Liver (tissue), 9 donors: ENCODE data around the gene KDM2A. TPM values are rescaled to one million over a fixed set of nuclear protein-coding genes. Genes with fewer than 3 reads are reported as not detected.

Source experiments
- DNase-seq: peaks from one replicate; pipeline ENCODE4 v3.0.0-alpha.2; 2017; ENCODE audit warnings: low spot score
- H3K27ac ChIP-seq, 2 donors: one replicate each; pipeline ENCODE4 v1.7.0; 2013; ENCODE audit warnings: inconsistent platforms in 2 of 2, low read length in 2 of 2, control low read depth in 1 of 2, low read depth in 1 of 2, mild to moderate bottlenecking in 1 of 2
- H3K27me3 ChIP-seq, 4 donors: one replicate each; pipeline versions ENCODE4 v1.6.1 to v1.7.0; 2013; ENCODE audit warnings: low read length in 3 of 4, inconsistent platforms in 1 of 4, mild to moderate bottlenecking in 1 of 4, moderate library complexity in 1 of 4; ENCODE audit not compliant: control insufficient read depth in 4 of 4, insufficient read depth in 4 of 4
- H3K36me3 ChIP-seq, 4 donors: one replicate each; pipeline versions ENCODE4 v1.6.1 to v1.7.0; 2013; ENCODE audit warnings: low read length in 3 of 4, mild to moderate bottlenecking in 3 of 4, low read depth in 1 of 4, moderate library complexity in 1 of 4; ENCODE audit not compliant: control insufficient read depth in 4 of 4, insufficient read depth in 3 of 4
- H3K4me1 ChIP-seq, 4 donors: one replicate each; pipeline versions ENCODE4 v1.6.1 to v1.7.0; 2013; ENCODE audit warnings: low read length in 3 of 4, mild to moderate bottlenecking in 3 of 4, moderate library complexity in 1 of 4; ENCODE audit not compliant: control insufficient read depth in 4 of 4, insufficient read depth in 4 of 4
- H3K4me3 ChIP-seq, 3 donors: one replicate each; pipeline versions ENCODE4 v1.6.1 to v1.7.0; 2013; ENCODE audit warnings: low read length in 3 of 3, control low read depth in 1 of 3, low read depth in 1 of 3, mild to moderate bottlenecking in 1 of 3
- H3K9ac ChIP-seq, 2 donors: one replicate each; pipeline ENCODE4 v1.7.0; 2013; ENCODE audit warnings: low read length in 2 of 2, mild to moderate bottlenecking in 2 of 2, moderate library complexity in 2 of 2, control low read depth in 1 of 2, low read depth in 1 of 2
- H3K9me3 ChIP-seq, 4 donors: one replicate each; pipeline versions ENCODE4 v1.6.1 to v1.7.0; 2013; ENCODE audit warnings: low read length in 3 of 4; ENCODE audit not compliant: control insufficient read depth in 4 of 4
- EGR1 ChIP-seq, 2 donors: IDR thresholded peaks; 2 replicates each; pipeline ENCODE4 v1.6.1; 2016 to 2018; ENCODE audit warnings: antibody characterized with exemption in 2 of 2, low read depth in 2 of 2
- FOXA1 ChIP-seq: IDR thresholded peaks from 2 replicates; pipeline ENCODE4 v1.6.1; 2016; ENCODE audit warnings: antibody characterized with exemption
- FOXA2 ChIP-seq: IDR thresholded peaks from 2 replicates; pipeline ENCODE4 v1.6.1; 2016; ENCODE audit warnings: antibody characterized with exemption
- GABPA ChIP-seq, 2 donors: IDR thresholded peaks in 1 of 2; conservative IDR thresholded peaks in 1 of 2; 2 replicates each; pipeline ENCODE4 v1.6.1; 2016; ENCODE audit warnings: antibody characterized with exemption in 2 of 2, mild to moderate bottlenecking in 1 of 2, moderate library complexity in 1 of 2
- HNF4A ChIP-seq, 2 donors: conservative IDR thresholded peaks; 2 replicates each; pipeline ENCODE4 v1.6.1; 2016; ENCODE audit warnings: antibody characterized with exemption in 2 of 2, mild to moderate bottlenecking in 2 of 2
- HNF4G ChIP-seq: IDR thresholded peaks from 2 replicates; pipeline ENCODE4 v1.6.1; 2016; ENCODE audit warnings: antibody characterized with exemption
- JUND ChIP-seq, 2 donors: IDR thresholded peaks; 2 replicates each; pipeline ENCODE4 v1.6.1; 2016; ENCODE audit warnings: antibody characterized with exemption in 2 of 2
- NR2F2 ChIP-seq: IDR thresholded peaks from 2 replicates; pipeline ENCODE4 v1.6.1; 2016; ENCODE audit warnings: antibody characterized with exemption
- RAD21 ChIP-seq, 2 donors: IDR thresholded peaks; 2 replicates each; pipeline ENCODE4 v1.6.1; 2016; ENCODE audit warnings: antibody characterized with exemption in 2 of 2, mild to moderate bottlenecking in 2 of 2
- RXRA ChIP-seq, 2 donors: IDR thresholded peaks; 2 replicates each; pipeline ENCODE4 v1.6.1; 2017 to 2018; ENCODE audit warnings: antibody characterized with exemption in 2 of 2, mild to moderate bottlenecking in 1 of 2
- SP1 ChIP-seq: IDR thresholded peaks from 2 replicates; pipeline ENCODE4 v1.6.1; 2018; ENCODE audit warnings: antibody characterized with exemption, mild to moderate bottlenecking
- TAF1 ChIP-seq: conservative IDR thresholded peaks from 2 replicates; pipeline ENCODE4 v1.6.1; 2016; ENCODE audit warnings: antibody characterized with exemption, mild to moderate bottlenecking
- YY1 ChIP-seq: IDR thresholded peaks from 2 replicates; pipeline ENCODE4 v1.6.1; 2016; ENCODE audit warnings: antibody characterized with exemption, mild to moderate bottlenecking
- WGBS: extraction: QIAGEN DNeasy Blood & Tissue Kit; methylation state at CpG from one replicate; pipeline ENCODE4 v1.1.7; 2013; 5-methylcytosine and 5-hydroxymethylcytosine counted together
- polyA plus RNA-seq, 2 donors: library from polyadenylated mRNA; stranded (reverse) in 1 of 2; unstranded in 1 of 2; fragments of 200-250 nt in 1 of 2; fragments of >200 nt in 1 of 2; fragmentation: Nextera tagmentation in 1 of 2; extraction: Ambion mirVana in 1 of 2; gene quantifications; one replicate each; pipeline versions ENCODE4 v1.2.1 to v1.2.3, GENCODE V29; 2013 to 2015
- total RNA-seq, 2 donors: library from RNA; depleted of rRNA; stranded (reverse); fragments of >200 nt; gene quantifications; one replicate each; pipeline ENCODE4 v1.2.3, GENCODE V29; 2014
- TF ChIP-seq, protein P1 (sequence below): IDR thresholded peaks from 2 replicates; pipeline ENCODE4 v1.6.1; 2016; ENCODE audit warnings: antibody characterized with exemption
- TF ChIP-seq, protein P2 (sequence below): fragments of 150-350 bp; IDR thresholded peaks from 2 replicates; pipeline ENCODE4 v1.5.1; 2017; ENCODE audit warnings: improper control_type of control experiment, low read depth, low read length; ENCODE audit not compliant: missing input control
- TF ChIP-seq, protein P3 (sequence below): IDR thresholded peaks from 2 replicates; pipeline ENCODE4 v1.6.1; 2016; ENCODE audit warnings: antibody characterized with exemption, mild to moderate bottlenecking
- TF ChIP-seq, protein P4 (sequence below): IDR thresholded peaks from 2 replicates; pipeline ENCODE4 v1.6.1; 2016; ENCODE audit warnings: antibody characterized with exemption
- TF ChIP-seq, protein P5 (sequence below): IDR thresholded peaks from 2 replicates; pipeline ENCODE4 v1.6.1; 2016; ENCODE audit warnings: antibody characterized with exemption
- donor health status: healthy.
- donor health status: healthy.
- donor health status: healthy.
- donor health status: healthy.
- donor health status: healthy.

KDM2A gene
- total RNA-seq (10 to 100 TPM; 25.2 to 44.9 TPM), polyA plus RNA-seq (10 to 100 TPM in 1 of 2 donors, 1 to 10 TPM in 1; 8.3 to 19.6 TPM)

DNA sequence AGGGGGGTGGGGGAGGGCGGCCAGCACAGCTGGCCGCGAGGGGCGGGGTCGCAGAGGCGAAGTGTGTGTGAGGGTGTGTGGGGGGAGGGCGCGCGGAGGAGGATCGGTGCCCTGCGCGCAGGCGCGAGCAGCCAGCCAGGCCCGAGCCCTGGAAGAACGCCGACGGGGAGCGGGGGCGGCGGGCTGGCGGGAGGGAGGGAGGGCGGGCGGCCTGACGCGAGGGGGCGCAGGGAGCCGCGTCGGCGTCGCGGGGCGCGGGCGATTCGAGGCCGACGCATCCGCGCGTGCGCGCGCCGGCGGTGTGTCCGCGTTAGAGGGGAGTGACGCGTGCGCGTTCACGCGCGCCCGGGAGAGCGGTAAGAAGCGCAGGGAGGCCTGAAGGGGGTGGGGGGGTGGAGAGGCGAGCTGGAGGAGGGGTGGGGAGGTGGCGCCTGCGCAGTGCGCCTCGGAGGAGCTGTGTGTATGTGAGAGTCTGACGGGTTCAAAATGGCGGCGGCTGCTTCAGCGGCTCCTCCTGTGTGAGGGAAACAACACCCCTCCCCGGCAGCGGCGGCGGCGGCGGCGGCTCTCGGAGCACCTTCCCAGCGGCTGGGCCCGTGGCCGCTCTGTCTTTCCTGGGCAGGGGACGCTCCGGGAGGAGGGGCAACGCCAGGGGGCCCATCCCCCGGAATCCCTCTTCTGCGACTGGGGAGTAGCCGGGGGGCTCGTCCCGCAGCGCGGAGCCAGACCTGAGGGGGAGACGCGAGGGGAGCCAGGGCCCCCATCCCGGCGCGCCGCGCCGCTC, at the start of gene KDM2A:
Gene KDM2A, plus strand, starts transcription at position 463 of the 784 bp plus-strand sequence. CDS start 2,054 bp downstream, outside the sequence.
- H3K4me3 ChIP-seq: peak within 1 kb of the TSS; percentile 90 to 99 (median 94)
- H3K9ac ChIP-seq: peak within 1 kb of the TSS; percentile 68 to 74
- TF ChIP-seq YY1: peak; percentile 96
- no peak for TF ChIP-seq HNF4A (conservative IDR thresholded peaks at IDR 0.05)
- TF ChIP-seq NR2F2: no peak
- TF ChIP-seq EGR1 (IDR thresholded peaks at IDR 0.05; ENCODE audit: low read depth in 2 of 2): peak in 1 of 2 donors; percentile 26
- WGBS: under 1% methylated on average over 97 of the region's 97 CpGs
- peak; percentile 98 for DNase-seq
- H3K4me1 ChIP-seq: peaks cover 0 to 25% (median 15%) of the 10 kb centered on the region in 4 donors
- H3K27ac ChIP-seq: peak within 1 kb of the TSS; percentile 87 to 96
- H3K27me3 ChIP-seq: no peaks in the 10 kb centered on the region
- peaks cover 0 to 2% (median 0%) of the 10 kb centered on the region in 4 donors for H3K36me3 ChIP-seq
- H3K9me3 ChIP-seq: no peaks in the 10 kb centered on the region

DNA sequence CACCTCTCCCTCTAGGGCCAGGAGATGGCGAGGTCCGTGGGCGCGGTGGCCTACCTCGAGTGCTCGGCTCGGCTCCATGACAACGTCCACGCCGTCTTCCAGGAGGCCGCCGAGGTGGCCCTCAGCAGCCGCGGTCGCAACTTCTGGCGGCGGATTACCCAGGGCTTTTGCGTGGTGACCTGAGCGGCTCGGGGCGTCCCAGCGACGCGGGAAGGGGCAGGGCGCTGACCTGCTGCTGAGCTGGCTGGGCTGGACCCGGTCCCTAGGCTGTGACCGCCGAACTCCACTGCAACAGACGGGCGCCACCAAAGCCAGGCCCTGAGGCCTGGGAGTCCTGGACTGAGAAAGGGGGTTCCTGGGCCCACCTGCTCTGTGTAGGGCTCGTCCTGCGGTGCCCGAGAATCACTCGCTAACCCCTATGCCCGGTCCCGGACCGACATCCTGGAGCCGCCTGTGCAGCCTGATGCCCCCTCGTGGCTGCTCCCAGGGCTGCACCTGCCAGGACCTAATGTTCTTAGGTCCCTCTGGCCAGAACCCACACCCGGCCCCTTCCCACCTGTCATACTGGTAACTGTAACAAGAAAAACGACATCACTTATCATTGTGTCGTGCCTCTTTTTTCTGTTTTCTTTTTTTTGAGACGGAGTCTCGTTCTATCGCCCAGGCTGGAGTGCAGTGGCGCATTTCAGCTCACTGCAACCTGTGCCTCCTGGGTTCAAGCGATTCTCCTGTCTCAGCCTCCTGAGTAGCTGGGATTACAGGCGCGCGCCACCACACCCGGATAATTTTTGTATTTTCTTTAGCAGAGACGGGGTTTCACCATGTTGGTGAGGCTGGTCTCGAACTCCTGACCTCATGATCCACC, 47.4 kb upstream of the KDM2A start:
- Histone ChIP-seq H3K9ac (no peak overlapping the region), H3K4me3 (peak overlapping the region in 1 of 3 donors; percentile 32), H3K36me3 (peaks cover 0 to 10% (median 2%) of the 10 kb centered on the region in 4 donors), H3K27me3 (no peaks in the 10 kb centered on the region), H3K27ac (peak overlapping the region; percentile 19 to 30), H3K4me1 (peaks cover 2 to 14% (median 9%) of the 10 kb centered on the region in 4 donors), H3K9me3 (no peaks in the 10 kb centered on the region)
- WGBS: 34% methylated on average over 53 of the region's 53 CpGs
- TF ChIP-seq FOXA1: no peak
- TF ChIP-seq, protein P1, sequence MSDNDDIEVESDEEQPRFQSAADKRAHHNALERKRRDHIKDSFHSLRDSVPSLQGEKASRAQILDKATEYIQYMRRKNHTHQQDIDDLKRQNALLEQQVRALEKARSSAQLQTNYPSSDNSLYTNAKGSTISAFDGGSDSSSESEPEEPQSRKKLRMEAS: no peak
- no peak for TF ChIP-seq YY1
- TF ChIP-seq, protein P2, sequence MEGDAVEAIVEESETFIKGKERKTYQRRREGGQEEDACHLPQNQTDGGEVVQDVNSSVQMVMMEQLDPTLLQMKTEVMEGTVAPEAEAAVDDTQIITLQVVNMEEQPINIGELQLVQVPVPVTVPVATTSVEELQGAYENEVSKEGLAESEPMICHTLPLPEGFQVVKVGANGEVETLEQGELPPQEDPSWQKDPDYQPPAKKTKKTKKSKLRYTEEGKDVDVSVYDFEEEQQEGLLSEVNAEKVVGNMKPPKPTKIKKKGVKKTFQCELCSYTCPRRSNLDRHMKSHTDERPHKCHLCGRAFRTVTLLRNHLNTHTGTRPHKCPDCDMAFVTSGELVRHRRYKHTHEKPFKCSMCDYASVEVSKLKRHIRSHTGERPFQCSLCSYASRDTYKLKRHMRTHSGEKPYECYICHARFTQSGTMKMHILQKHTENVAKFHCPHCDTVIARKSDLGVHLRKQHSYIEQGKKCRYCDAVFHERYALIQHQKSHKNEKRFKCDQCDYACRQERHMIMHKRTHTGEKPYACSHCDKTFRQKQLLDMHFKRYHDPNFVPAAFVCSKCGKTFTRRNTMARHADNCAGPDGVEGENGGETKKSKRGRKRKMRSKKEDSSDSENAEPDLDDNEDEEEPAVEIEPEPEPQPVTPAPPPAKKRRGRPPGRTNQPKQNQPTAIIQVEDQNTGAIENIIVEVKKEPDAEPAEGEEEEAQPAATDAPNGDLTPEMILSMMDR: peak; percentile 92
- TF ChIP-seq, protein P3, sequence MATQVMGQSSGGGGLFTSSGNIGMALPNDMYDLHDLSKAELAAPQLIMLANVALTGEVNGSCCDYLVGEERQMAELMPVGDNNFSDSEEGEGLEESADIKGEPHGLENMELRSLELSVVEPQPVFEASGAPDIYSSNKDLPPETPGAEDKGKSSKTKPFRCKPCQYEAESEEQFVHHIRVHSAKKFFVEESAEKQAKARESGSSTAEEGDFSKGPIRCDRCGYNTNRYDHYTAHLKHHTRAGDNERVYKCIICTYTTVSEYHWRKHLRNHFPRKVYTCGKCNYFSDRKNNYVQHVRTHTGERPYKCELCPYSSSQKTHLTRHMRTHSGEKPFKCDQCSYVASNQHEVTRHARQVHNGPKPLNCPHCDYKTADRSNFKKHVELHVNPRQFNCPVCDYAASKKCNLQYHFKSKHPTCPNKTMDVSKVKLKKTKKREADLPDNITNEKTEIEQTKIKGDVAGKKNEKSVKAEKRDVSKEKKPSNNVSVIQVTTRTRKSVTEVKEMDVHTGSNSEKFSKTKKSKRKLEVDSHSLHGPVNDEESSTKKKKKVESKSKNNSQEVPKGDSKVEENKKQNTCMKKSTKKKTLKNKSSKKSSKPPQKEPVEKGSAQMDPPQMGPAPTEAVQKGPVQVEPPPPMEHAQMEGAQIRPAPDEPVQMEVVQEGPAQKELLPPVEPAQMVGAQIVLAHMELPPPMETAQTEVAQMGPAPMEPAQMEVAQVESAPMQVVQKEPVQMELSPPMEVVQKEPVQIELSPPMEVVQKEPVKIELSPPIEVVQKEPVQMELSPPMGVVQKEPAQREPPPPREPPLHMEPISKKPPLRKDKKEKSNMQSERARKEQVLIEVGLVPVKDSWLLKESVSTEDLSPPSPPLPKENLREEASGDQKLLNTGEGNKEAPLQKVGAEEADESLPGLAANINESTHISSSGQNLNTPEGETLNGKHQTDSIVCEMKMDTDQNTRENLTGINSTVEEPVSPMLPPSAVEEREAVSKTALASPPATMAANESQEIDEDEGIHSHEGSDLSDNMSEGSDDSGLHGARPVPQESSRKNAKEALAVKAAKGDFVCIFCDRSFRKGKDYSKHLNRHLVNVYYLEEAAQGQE: no peak
- TF ChIP-seq, protein P4, sequence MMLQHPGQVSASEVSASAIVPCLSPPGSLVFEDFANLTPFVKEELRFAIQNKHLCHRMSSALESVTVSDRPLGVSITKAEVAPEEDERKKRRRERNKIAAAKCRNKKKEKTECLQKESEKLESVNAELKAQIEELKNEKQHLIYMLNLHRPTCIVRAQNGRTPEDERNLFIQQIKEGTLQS: no peak
- peak; percentile 81 to 85 for TF ChIP-seq RAD21 (IDR thresholded peaks at IDR 0.05)
- TF ChIP-seq EGR1 (IDR thresholded peaks at IDR 0.05; ENCODE audit: low read depth in 2 of 2): no peak
- TF ChIP-seq HNF4G: no peak
- TF ChIP-seq SP1: no peak
- TF ChIP-seq JUND (IDR thresholded peaks at IDR 0.05): no peak
- no peak for TF ChIP-seq RXRA (IDR thresholded peaks at IDR 0.05)
- TF ChIP-seq TAF1: no peak
- no peak for TF ChIP-seq FOXA2
- TF ChIP-seq, protein P5, sequence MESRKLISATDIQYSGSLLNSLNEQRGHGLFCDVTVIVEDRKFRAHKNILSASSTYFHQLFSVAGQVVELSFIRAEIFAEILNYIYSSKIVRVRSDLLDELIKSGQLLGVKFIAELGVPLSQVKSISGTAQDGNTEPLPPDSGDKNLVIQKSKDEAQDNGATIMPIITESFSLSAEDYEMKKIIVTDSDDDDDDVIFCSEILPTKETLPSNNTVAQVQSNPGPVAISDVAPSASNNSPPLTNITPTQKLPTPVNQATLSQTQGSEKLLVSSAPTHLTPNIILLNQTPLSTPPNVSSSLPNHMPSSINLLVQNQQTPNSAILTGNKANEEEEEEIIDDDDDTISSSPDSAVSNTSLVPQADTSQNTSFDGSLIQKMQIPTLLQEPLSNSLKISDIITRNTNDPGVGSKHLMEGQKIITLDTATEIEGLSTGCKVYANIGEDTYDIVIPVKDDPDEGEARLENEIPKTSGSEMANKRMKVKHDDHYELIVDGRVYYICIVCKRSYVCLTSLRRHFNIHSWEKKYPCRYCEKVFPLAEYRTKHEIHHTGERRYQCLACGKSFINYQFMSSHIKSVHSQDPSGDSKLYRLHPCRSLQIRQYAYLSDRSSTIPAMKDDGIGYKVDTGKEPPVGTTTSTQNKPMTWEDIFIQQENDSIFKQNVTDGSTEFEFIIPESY: no peak
- TF ChIP-seq GABPA (IDR thresholded peaks at IDR 0.05 in 1 of 2, conservative IDR thresholded peaks at IDR 0.05 in 1 of 2): no peak
- no peak for TF ChIP-seq NR2F2
- no peak for TF ChIP-seq HNF4A (conservative IDR thresholded peaks at IDR 0.05)
- DNase-seq: peak; percentile 80
